Activated CD8-positive, alpha-beta memory T cell treated with anti-CD3 and anti-CD28 coated beads for 24 hours (primary cell): Measurements from ENCODE around the gene STK32C.

ENCODE experiments used
- DNase-seq: peaks from one replicate; pipeline ENCODE4 v3.0.0-alpha.2; 2020

STK32C gene

DNA sequence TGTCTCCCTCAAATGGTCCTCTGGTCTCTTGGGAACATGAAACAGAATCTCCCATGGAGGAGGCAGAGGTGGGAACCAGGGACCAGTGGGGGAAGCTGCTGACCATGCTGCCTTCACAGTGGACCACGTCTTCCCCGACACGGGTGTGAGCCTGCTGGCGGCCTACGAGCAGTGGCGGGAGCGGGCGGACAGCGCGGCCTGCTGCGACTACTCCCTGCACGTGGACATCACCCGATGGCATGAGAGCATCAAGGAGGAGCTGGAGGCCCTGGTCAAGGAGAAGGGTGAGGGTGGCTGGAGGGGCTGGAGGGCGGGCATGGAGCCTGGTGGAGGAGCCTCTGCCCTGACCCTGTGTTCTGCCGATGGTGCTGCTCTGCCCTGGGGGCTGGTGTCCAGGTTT, 113.0 kb downstream of the STK32C start:
- no peak for DNase-seq

GRCh38 chr10:132193907-132194552, 113.7 kb downstream of the STK32C start:
- no peak for DNase-seq

DNA sequence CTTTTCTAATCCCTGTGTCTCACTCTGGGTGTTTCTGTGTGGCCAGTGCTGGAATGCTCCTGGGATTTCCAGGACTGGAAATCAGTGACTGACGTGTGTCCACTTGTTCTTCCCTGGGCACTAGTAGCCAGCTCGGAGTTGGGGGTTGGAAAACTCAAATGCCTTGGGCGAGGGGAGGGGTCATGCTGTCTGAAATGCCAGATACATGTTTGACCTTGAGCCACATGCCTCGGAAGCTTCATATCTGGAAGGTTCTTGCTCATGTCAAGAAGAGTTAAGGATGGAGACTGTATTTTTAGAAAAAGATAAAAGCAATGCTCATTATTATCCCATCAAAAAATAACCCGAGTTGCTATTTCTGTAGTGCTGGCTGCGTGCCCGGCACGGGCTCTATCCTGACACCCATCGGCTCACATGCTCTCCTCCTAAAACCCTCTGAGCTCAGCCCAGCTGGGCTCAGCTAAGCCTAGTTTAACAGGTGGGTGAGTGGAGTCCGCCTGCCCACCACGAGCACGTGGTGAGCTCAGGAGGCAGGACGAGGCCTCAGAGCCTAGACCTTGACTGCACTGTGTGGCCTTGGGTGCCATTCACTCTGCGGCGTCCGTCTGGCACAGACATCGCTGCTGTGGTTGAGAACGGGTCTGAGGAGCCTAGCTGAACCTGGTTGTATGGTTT, 114.6 kb downstream of the STK32C start:
- DNase-seq, result no peak

DNA sequence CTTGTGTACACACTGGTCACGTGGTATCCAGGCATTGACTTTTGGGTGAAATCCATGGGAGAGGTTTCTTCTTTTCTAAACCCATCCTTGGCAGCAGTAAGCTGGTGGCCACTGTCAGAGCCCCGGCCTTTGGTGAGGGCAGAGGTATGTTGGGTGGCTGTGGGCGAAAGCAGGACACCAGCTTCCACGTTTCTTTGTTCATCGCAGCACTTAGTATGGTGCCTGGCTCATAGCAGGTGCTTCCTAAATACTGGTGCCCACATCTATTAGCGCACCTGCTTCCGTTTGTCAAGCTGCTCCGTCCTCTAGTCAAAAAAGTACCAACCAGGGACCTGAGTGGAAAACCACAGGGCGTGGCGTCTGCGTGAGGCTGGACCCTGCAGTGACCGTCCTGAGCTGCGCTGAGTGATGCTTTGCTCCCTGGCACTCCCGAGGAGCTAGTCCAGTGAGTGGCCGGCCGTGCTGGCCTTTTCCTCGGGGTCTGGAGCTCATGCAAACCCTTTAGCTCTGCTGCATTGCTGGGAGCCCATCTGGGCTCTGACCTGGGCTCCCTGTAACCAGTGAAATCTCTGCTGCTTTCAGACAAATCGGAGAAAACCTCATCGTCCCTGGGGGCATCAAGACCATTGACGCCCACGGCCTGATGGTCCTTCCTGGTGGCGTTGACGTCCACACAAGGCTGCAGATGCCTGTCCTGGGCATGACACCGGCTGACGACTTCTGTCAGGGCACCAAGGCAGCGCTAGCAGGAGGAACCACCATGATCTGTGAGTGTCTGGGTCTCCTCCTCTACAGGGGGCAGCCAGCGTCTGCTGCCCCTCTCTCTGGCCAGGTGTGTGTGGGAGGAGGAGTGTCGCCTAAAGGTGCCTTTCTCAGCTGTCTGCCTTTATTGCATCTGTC, 115.4 kb downstream of the STK32C start:
- no peak for DNase-seq

DNA sequence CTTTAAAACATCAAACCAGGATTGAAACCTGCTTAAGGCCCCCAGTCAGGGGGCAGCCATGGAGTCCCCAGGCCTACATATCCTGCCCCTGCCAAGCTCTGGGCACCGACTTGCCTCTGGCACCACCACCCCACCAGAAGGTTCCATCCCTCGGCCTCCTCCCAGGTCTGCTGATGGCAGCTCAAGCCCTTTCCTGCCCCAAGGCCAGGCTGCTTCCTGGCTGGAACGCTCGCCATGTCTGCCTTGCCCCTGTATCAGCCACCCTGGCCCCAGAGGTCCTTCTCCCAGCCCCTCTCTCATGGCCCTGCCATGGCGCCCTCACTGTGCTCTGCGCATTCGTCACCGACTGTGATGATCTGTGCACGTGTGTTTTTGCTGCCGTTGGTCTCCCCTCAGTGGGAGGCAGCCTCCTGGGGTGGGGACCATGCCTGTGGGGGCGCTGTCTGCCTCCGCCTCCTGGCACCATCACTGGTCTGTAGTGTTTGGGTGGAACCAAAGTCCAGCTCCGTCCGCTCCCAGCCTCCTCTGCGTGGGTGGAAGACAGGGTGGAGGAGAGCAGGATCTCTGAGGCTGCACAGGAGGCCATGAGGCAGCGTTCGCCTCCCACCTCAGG, 117.8 kb downstream of the STK32C start:
- no peak for DNase-seq

- no peak for DNase-seq
These were observed 118.7 kb downstream of the STK32C start for GRCh38 chr10:132189016-132189415.

GRCh38 chr10:132188331-132188730, 119.4 kb downstream of the STK32C start:
- DNase-seq, result no peak

GRCh38 chr10:132187430-132188138, 120.2 kb downstream of the STK32C start:
- no peak for DNase-seq

GRCh38 chr10:132186488-132187429, 121.0 kb downstream of the STK32C start, which contains the start of gene DPYSL4:
DPYSL4 (plus strand) TSS chr10:132186948; CDS start chr10:132187064, 116 bp downstream.
- DNase-seq, result peak; percentile 70

DNA sequence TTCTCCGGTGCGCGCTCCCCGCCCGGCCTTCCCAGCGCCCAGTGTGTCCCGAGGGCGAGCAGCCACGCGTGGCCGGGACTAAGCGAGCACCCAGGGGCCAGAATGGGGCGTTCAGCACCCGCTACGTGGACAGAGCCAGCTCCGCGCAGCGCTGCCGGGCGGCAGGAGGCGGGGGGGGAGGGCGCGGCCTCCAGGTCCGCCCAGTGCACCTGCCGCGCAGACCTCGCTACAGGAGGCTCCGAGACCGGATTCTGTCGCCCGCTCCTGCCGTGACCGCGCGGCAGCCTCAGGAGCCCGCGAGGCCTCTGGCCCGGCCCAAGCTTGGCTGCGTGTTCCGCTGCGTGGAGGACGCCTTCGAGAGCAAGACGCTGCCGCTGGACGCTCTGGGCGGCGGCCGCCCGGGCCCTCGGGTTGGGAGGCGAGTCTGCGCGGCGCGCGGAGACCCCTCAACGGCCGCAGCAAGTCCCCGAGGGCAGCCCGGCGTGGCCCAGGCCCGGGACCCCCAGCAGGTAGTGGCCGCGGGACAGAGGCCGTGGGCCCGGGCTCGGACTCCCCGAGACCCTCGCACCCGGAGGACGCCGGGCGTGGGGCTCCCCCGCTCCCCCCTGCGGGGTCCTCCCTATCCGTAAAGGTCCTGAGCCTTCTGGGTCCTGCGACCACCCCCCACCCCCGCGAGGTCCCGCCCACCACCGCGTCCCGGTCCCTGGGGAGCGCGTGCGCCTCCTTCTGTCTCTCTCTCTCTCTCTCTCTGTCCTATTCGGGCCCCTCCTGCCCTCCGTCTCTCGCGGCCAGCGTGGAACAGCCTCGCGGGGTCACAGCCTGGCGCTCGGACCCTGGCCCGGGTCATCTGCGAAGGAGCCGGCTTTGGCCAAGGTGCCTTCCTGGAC, 121.9 kb downstream of the STK32C start:
- DNase-seq, result peak; percentile 69

DNA sequence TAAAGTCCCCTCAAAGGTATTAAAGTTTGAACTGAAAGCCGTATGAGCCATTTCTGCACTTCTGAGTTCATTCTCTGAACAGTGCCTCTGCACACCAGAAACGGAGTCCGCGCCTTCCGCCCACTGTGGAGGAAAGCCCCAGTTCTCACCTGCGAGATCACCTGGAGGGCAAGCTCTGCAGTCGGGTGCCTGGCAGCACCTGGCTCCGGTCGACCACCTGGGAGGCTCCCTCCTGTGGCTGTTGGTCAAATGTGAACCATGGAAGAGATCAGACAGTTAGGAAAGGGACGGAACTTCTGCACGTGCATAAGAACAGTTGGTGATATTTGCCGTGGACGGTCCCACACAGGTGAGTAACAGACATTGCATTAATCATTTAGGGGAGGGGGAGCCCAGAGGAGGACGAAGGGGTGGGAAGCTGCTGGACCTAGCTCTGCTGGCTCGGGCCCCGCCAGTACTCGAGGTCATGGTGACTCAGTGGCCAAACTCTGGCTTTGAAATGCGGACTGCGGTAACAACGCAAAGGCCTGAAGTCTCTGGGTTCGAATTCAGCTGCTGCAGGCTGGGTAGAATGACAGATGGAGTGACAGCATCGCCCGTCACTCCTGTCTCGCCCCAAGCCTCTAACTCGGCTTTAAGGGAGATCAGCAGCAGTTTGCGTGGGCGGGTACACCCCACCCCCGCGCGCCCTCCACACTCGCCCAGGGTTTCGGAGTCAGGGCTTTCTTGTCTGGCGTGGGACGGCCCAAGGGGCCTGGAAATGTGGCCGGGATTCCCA, 122.7 kb downstream of the STK32C start:
- DNase-seq, result no peak

DNA sequence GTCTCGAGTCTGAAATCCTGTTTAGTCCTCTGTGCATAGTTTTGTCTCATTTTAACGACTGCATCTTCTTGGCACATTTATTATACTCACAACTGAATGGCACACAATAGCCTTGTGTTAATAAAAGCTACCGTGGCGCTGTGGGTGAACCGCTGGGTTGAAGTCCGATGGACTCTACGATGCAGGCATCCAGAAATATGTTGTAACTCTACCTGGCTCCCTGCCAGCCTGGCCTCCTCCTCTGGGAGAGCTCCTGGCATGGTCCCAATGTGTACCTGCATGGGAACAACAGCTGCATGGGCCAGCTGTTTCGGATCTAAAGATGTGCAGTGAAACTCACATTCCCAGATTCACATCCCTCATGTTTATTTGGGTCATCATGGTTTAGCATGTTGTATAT, 124.7 kb downstream of the STK32C start:
- DNase-seq, result no peak

DNA sequence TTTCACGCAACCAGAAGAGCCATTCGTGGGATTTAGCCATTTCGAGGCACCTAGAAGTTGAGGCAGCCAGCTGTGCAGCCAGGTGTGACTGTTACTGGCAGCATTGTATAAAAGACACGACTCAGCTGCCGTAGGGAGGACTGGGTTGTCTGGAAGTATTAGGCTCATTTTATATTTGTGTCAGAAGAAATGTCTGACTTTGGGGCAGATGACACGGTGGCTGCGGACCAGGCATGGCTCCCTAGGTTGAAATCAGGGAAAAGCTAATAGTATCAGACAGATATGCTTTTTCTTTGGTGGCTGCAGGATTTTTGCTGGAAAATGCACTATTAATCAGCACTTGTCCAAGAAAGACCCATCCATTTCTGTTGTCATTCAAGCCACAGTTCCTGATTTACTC, 125.2 kb downstream of the STK32C start:
- no peak for DNase-seq

- no peak for DNase-seq
These were observed 125.9 kb downstream of the STK32C start for GRCh38 chr10:132181691-132182425.

DNA sequence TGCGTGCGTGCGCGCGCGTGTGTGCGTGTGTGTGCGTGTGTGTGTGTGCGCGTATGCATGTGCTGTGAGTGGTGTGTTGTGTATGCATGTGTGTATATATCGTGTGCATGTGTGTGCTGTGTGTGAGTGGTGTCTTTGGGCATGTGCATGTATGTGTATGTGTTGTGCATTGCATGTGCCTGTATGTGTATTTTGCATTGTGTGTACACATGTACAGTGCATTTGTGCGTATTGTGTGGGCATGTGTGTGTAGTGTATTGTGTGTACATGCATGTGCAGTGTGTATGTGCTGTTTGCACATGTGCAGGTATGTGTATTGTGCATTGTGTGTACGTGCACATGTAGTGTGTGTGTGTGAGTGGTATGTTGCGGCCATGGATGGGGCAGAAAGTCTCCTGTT, 127.0 kb downstream of the STK32C start:
- no peak for DNase-seq

DNA sequence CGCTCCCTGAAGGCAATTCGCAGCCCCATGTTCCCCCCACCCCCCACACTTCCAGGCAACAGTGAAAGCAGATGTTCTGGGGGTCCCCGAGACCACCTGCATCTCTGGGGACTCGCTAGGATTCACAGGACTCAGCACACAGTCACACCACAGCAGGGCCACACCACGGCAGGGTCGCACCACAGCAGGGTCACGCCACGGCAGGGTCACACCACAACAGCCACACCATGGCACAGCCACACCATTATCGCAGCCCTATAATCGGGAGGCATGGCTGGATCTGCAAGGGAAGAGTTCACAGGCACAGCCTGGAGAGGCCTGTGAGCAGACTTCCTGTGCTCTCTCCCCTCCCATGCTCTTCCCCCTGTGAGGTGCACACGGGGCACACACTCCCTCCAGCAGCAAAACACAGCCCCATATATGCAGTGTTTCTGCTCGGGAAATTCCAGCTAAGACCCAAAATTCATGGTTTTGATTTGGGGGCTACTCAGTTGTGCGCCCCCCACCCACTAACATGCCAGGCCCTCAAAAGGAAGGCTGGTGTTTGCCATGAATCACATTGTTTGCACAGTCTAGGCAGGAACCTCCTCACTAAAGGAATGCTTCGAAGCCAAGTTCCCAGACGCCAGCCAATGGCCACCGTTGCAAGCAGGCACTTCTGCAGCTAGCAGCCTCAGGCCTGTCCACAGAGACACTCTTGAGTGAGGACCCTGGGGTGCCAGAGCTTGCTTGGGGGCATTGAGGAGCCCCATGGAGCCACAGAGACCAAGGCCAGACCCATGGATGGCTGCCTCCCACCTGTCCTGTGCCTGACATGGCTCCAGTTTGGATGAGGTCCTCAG, 128.0 kb downstream of the STK32C start:
- no peak for DNase-seq

GRCh38 chr10:132178672-132179545, 128.8 kb downstream of the STK32C start:
- DNase-seq, result no peak
